Measurements from ENCODE around the gene ASIC2.
A peak's percentile ranks its signal among the peaks of the same experiment; 100 is the strongest.

The ASIC2 gene

GRCh38 chr17:33302394-33302793 lies 9.3 kb upstream of the ASIC2 start:
- DNase-seq (ENCODE audit: low read depth) = no peak
- no peak for TF ChIP-seq CTCF (conservative IDR thresholded peaks at IDR 0.05; ENCODE audit: control insufficient read depth, insufficient read depth, low read depth, low read length)
- H3K4me3 ChIP-seq (ENCODE audit: control insufficient read depth, low read depth, low read length) = no peak overlapping the region

DNA sequence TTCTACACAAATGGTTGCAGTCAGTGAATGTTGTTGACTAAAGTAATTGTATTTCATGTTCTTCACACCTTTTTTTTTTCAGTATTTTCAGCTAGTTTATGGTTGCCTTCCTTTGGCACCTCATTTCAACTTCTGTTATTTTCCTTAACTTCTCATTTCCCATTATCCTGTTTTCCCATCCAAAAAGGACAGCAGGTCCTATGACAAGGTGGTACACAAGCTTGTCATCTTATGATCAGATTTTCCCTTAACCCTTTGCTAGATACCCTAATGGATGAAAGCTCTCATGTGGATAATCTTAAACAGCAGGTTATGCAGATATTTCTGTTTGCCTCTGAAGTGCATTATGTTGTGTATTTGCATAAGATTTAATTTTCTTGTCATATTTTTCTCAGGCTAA lies 7.1 kb upstream of the ASIC2 start:
- no peak for TF ChIP-seq CTCF (conservative IDR thresholded peaks at IDR 0.05; ENCODE audit: control insufficient read depth, insufficient read depth, low read depth, low read length)
- DNase-seq (ENCODE audit: low read depth) = no peak
- H3K4me3 ChIP-seq (ENCODE audit: control insufficient read depth, low read depth, low read length) = no peak overlapping the region

- no peak for DNase-seq (ENCODE audit: low read depth)
- TF ChIP-seq CTCF (conservative IDR thresholded peaks at IDR 0.05; ENCODE audit: control insufficient read depth, insufficient read depth, low read depth, low read length) = no peak
- H3K4me3 ChIP-seq (ENCODE audit: control insufficient read depth, low read depth, low read length) = no peak overlapping the region
Observed at GRCh38 chr17:33299115-33299514, 6.0 kb upstream of the ASIC2 start.

DNA sequence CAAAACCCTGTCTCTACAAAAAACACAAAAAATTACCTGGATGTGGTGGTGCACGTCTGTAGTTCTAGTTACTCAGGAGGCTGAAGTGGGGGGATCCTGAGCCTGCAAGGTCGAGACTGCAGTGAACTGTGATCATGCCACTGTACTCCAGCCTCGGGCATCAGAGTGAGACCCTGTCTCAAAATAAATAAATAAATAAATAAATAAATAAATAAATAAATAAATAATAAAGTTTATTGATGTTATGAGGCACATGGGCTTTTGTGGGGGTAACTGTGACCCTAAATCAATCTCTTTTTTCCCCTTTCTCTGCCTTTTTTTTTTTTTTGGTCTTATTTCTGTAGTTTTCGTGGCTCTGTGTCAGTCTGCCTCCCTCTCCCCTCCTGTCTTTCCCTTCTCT lies 4.5 kb upstream of the ASIC2 start:
- H3K4me3 ChIP-seq (ENCODE audit: control insufficient read depth, low read depth, low read length) = no peak overlapping the region

DNA sequence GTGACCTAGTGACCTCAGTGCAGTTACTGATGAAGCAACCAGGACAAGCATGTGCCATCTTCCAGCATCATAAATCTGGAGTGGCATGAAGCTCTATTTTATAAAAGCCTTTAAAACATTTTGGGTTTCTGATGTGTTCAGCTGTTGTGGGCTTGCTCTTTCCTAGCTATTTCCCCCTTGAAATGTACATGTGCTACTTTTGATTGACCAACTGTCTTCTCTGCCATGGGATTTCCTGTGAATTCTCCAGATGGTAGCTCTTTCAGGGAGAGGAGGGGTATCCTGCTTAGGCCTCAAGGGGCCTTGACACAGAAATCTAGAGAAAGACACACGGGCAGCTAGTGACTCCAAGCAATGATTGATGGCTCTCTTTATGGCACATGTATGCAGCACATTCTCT lies 1.9 kb upstream of the ASIC2 start:
- H3K4me3 ChIP-seq (ENCODE audit: control insufficient read depth, low read depth, low read length) = no peak overlapping the region
- TF ChIP-seq CTCF (conservative IDR thresholded peaks at IDR 0.05; ENCODE audit: control insufficient read depth, insufficient read depth, low read depth, low read length) = no peak
- DNase-seq (ENCODE audit: low read depth) = no peak

More for the DNA sequence above, 4.5 kb upstream of the ASIC2 start:
- DNase-seq (ENCODE audit: low read depth) = no peak
- no peak for TF ChIP-seq CTCF (conservative IDR thresholded peaks at IDR 0.05; ENCODE audit: control insufficient read depth, insufficient read depth, low read depth, low read length)

GRCh38 chr17:33292201-33292980 lies 704 bp downstream of the ASIC2 start:
- DNase-seq (ENCODE audit: low read depth) = peak; percentile 22
- H3K4me3 ChIP-seq (ENCODE audit: control insufficient read depth, low read depth, low read length) = peak overlapping the region; percentile 19
- no peak for TF ChIP-seq CTCF (conservative IDR thresholded peaks at IDR 0.05; ENCODE audit: control insufficient read depth, insufficient read depth, low read depth, low read length)

Data from fibroblast of mammary gland (primary cell).